GM18873 (cell line): ENCODE data around the gene WDR44.

Experiments
- ATAC-seq: cut with Tn5 transposase; IDR thresholded peaks from one replicate; pipeline ENCODE4 v1.9.1; 2021; ENCODE audit warnings: mild to moderate bottlenecking, moderate library complexity, moderate number of reproducible peaks; ENCODE audit not compliant: unreplicated experiment, low FRiP score

The WDR44 gene

DNA sequence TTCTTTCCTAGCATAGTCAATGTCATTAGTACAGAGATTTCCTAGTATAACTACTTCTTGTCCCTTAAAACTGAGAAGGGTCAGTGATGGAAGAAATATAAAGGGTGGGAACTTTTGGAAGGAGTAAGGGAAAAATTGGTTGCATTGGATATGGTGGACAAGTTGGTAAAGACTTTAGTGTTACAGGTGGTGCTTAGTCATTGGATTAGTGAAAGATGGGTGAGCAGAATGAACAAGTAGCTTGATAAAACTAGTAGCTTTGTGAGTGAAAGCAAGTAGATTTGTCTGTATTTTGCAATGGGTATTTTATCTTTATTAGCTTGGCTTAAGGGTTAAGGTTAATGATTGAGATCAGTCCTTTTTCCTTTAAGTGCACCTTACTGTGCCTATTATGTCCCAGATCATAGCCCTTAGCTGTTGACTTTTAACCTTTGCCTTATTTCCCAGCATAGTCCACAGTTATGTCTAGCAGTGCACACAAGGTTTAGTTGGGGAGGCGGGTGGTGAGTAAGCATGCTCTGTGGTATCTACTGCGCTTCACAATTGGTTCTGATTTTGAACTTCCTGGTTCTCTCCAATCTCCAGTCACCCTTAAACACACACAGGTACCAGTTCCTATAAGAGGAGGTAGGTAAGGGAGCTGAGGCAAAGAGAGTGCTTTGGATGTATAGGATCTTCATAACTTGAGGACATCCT lies 9.5 kb downstream of the WDR44 start:
- ATAC-seq, result no peak

DNA sequence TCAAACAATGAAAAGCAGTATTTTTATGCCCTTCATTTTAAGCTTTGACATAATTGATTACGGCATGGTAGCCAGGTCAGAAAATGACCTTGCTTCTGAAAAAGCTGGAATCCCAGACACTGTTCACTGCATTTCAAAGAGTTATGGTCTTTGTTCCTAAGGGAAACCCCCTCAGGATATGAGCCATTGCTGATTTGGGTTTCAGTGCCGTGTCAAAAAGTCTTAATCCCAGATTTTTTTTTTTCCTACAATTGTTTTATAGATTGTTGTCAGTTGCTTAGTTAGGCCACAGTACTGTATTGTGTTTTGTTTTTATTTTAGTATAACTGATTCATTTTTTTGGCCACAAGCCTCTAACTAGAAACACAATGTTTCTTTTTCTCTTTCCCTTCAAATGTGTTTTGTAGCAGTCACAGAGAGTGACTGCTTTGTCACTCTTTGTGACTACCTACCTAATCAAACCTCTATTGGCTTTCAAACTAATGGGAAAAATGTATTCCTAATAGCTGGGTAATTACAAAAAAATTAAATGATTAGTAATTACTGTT lies 10.3 kb downstream of the WDR44 start:
- ATAC-seq, result no peak

DNA sequence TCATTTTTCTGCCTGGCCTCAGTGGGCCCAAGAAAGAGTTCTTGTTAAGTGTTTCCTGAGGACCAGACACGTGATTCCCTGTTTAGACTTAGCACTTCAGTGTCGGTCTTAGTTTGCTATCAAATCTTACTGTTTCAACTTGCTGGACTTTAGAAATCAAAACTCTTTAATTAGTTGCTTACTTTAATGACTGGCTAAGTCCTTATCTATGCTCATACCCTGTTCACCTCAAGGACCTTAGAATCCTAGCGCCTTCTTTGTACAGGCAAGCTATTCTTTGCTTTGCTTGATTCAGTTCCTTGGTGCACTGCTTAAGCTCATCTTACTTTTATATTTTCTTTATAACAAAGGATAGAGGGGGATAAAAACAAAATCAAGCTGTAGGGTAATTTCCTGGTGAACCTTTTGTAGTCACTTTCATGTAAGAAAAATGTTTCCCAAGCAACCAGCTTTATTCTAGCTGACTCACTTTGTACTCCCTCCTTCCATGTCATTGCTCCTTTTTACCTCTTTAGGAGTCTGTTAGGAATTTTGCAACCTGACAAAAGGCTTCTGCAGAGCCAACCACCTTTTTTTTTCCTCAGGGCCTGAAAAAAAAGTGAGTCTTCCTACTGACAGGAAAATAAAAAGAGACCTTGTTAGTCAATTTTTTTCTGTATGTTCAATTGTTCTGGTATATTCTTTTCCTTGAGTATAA lies 14.7 kb downstream of the WDR44 start:
- ATAC-seq, result no peak

DNA sequence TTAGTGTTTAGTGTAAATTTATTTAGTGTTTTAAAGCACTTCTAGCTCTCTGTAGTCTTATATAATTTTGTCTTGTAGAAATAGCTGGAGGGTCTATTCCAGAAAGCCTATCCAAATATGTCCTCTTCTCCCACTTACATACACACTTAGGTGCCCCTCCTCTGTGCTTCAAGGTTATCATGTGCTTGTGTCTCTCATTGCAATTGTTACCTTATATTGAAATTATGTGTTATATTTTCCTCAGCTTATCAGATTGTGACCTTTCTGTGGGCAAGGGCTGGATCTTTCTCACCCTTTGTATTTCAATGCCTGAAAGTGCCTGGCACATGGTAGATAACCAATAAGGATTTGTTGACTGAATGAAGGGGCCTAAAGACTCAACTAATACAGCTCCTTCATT lies 18.4 kb downstream of the WDR44 start:
- ATAC-seq, result no peak

DNA sequence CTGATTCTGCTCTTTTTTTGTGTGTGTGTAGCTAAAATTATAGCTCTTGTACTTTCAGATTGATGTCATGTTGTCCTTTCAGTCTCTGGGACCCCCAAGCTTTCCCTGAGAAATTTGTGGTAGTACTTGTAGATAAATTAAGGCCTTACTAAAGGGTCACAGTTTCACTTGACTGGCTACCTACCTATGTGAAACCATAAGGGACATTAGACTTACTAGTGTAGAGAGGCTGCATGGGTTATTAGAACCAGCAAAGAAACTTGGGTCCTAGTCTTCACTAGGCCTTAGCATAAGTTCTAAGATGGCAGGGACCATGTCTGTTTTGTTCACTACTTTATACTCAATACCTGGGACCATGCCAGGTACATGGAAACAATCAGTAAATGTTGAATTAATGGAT lies 21.4 kb downstream of the WDR44 start:
- no peak for ATAC-seq

DNA sequence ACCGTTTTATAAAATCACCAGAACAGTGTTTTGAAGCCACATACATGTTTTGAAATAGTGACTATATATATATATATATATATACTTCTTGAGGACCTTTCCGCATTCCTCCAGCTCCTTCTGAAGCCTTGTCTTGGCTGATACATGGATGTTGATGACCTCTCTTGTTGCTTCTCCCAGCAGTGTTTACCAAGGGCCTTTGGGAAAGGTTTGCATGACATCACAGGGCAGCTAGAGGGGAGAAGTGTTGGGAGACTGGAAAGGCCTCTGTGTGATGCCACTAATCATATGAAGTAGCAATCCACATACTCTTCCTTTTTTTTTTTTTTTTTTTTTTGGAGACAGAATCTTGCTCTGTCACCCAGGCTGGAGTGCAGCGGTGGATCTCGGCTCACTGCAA lies 22.5 kb downstream of the WDR44 start:
- no peak for ATAC-seq

DNA sequence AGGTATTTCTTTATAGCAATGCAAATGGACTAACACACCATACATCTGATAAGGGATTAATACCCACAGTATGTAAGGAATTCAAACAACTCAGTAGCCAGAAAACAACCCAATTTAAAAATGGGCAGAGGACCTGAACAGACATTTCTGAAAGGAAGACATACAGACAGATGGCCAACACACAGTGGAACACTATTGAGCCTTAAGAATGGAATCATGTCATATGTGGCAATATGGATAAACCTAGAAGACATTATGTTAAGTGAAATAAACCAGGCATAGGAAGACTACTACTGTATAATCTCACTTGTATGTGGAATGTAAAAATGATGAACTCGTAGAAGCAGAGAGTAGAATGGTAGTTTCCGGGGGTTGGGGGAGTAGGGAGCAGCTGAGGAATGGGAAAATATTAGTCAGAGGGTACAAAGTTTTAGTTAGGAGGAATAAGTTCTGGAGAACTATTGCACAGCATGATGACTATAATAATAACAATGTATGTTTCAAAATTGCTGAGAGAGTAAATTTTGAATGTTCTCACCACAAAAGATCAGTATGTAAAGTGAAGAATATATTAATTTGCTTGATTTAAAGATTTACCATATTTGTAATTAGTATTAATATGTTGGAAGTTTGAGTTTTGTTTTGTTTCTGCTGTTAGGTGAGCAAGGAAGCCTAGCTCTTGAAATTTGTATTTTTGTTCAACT lies 25.2 kb downstream of the WDR44 start:
- no peak for ATAC-seq

DNA sequence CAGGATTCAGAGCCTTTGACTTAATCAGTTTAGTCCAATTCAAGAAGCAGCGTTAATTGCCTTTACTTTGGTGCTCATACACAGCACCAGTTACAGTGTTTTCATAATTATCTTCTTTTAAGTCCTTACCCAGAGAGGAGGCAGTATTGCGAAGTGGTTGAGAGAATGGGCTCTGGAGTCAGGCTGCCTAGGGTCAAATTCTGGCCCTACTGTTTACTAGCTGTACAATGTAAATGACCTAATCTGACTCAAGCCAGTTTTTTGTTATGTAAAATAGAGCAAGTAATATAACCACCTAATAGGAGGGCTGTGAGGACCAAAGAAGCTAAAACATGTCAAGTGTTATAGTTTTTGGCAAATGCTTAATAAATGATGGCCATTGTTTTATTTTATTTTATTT lies 27.6 kb downstream of the WDR44 start:
- ATAC-seq, result no peak

DNA sequence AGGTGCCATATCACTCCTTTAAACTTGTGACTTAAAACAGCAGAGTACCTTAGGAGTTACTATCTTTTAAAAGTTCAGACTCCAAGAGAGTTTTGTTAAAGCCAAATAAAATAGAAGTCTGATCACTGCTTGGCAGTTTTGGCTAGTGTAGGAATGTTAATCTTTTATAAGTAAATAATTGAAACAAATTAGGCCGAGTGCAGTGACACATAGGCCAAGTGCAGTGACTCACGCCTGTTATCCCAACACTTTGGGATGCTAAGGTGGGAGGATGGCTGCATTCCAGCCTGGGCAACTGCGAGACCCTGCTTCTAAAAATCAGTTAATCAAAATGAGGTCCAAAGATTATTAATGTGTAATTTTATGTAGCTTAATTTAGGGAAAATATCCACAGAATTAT lies 37.2 kb downstream of the WDR44 start:
- ATAC-seq, result no peak

DNA sequence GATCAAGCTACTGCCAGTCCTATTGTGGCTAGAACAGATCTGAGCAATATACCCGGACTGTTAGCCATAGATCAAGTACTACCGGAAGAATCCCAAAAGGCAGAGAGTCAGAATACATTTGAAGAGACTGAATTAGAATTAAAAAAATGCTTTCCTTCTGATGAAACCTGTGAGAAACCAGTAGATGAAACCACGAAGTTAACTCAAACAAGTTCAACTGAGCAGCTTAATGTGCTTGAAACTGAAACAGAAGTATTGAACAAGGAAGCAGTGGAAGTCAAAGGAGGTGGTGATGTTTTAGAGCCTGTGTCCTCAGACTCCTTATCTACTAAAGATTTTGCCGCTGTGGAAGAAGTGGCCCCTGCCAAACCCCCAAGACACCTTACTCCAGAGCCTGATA lies 46.8 kb downstream of the WDR44 start:
- ATAC-seq, result no peak

DNA sequence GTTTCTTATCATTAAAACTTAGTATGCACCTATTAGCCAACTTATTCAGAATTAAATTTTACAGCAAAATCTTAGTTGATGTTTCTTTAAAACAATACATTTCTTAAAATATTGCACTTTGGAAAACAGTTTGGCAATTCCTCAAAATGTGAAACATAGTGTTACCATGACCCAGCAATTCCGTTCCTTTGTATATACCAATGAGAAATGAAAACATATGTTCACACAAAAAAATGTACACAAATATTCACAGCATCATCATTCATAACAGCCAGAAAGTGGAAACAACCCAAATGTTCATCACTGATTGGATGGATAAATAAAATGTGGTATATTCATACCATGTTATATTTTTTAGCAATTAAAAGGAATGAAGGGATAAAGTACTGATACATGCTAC lies 50.2 kb downstream of the WDR44 start:
- ATAC-seq, result no peak

DNA sequence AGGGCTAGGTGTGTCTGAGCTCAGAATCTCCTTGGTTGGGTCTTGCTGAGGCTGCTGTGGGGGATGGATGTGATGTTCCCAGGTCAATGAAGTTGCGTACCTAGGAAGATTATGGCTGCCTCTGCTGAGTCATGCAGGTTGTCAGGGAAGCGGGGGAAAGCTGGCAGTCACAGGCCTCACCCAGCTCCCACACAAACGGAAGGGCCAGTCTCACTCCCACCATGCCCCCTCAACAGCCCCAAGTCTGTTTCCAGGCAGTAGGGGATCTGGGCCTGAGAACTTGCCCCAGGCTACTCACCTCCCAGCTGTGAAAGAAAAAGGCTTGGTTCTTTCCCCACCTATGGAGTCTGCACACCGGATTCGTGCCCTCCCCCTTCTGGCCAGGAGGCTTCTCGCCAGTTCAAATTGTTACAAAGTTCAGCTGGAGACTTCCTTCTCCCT lies 72.9 kb downstream of the WDR44 start:
- ATAC-seq, result no peak

DNA sequence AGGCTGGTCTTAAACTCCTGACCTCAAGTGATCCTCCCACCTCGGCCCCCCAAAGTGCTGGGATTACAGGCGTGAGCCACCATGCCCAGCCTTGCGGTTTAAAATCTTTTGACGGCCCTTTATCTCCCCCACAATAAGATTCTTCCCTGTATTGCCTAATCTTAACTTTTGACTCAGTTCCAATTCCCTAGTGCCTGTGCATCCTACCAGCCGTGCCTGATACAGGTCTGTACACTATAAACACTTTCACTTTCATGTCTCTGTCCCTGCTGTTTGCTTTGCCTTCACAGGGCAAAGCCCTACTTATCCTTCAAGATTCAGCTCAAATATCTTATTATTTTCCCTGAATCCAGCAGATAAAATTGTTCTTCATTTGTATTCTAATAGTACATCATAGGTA lies 74.6 kb downstream of the WDR44 start:
- ATAC-seq, result peak; percentile 47

DNA sequence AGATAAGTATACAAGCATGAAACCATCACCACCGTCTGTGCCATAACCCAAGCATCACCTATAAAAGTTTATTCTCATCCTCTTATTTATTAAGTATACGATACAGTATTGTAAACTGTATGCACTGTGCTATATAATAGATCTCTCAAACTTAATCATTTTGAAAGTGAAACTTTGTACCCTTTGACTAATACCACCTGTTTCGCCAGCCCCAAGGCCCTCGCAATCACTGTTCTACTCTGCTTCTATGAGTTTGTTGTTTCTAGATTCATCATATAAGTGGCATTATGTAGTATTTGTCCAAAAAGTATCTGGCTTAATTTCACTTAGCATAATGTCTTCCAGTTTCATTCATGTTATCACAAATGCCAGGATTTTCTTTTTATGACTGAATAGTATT lies 77.7 kb downstream of the WDR44 start:
- peak; percentile 96 for ATAC-seq

DNA sequence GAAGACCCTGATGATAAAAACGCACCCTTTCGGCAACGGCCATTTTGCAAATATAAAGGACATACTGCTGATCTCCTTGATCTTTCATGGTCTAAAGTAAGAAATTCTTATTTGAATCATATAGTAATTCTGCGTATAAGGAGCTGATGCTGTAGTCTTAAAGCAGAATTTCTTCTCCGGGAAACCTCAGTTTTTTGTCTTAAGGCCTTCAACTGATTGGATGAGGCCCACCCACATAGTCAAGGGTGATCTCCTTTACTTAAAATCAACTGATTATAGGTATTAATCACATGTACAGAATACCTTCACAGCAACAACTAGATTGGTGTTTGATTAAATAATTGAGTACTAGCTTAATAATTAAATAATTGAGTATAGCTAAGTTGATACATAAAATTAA lies 86.9 kb downstream of the WDR44 start:
- no peak for ATAC-seq

DNA sequence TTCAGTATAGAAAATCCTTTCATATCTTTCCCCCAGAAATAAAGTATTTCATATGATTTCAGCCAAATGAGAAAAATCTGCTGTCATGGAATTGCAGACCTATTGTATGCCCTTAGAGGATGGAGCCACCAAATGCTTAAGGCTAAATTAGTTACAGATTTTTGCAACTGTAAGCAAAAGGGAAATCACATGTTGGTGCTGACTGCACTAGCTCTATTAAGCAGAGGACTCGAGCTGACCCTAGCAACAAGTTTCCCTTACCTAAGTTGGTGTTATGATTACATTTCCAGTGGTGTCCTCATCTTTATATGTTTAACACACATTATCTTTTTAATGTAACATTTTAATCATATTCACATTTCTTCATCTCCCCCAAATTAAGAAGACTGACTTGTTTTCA lies 91.4 kb downstream of the WDR44 start:
- ATAC-seq, result no peak

DNA sequence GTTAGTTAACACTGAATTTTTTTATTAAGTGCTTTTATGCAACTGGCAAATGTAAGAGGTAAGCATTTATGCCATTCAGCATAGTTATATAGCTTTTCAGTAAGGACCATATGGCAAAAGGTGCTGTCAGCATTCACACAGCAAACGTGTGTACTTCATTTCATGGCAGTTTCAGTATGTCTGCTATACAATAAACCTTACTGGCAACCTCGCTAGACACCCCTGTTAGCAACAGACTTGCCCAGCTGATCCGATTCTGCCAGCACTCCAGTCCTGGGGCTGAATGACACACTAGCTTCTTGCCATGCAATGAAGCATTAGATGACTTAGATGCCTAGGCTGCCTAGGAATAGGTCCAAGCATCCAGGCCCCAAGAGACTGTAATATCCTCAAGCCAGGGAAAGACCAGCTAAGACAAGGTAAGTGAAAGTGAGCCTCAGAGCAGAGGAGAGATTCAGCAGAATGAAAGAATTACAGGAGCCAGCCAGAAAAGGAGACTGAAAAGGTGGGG lies 102.4 kb downstream of the WDR44 start:
- ATAC-seq, result no peak

DNA sequence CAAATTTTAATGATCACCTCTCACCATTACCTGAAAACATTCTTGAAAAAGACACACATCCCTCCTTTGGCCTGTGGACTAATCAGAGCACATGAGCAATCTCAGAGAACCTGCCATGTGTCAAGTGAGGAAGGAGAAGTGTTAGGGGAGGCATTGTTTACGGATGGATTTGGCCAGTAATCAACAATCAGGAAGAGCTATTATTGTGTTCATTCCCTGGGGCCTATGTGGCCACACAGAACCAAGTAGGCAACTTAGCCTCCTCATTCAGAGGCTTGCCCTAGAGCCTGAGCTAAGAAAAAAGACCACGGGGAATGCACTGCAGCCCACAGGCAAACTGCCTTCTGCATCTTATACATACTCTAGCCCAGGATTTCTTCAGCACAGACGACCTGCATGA lies 109.1 kb downstream of the WDR44 start:
- no peak for ATAC-seq

DNA sequence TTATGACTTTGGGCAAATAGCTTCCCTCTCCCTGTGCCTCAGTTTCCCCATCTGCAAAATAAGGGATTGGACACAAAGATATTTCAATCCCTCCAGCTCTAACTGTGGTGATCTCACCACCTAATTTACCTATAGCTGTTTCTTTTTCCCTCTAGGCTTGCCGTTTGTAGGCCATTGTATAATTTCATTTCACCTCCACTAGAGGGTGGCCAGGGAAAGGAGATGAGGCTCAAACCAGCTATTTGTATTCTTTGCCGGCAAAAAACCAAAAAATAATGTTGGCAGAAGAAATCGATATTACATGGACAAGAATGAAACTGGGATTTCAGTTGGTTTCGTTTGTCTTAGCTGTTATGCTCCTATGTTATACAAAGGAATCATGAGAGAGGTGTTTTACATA lies 113.6 kb downstream of the WDR44 start:
- no peak for ATAC-seq

DNA sequence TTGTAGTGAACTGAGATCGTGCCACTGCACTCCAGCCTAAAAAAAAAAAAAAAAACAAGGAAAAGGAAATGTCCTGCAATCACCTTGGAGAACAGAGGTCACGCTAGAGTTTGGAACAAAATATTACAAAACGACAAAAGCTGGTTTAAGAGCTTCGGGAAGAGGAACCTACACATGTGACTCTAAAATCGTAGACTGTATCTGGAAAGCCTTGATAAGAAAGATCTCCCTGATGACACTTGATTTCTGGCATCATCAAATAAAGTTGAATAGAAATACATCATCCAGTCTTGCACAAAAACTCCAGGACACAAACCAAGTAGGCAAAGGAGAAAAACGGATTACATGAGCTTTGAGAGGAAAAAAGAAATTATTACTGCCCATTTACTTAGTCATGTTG lies 118.6 kb downstream of the WDR44 start:
- no peak for ATAC-seq

DNA sequence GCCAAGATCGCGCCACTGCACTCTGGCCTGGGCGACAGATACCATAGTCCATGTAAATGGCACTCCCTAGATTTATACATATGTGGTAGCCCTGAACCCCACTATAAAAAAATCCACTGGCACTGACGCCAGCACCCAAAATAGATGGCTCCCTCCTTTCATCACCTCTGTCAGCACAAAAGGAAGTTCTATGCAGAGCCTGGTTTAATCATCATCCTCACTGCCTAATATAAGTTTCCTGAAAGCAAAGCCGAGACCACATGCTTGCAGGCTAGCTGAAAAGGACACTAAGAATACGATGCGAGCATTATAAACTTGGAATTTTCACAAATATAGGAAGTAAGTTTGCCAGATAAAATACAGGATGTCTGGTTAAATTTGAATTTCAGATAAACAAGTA lies 122.2 kb downstream of the WDR44 start:
- no peak for ATAC-seq
